Stomach (tissue), 9 donors: ENCODE results near the gene STXBP6. TPM values are rescaled to one million over a fixed set of nuclear protein-coding genes. Genes with fewer than 3 reads are reported as not detected.

Experiments used
- DNase-seq, 2 donors: peaks; one replicate each; pipeline versions ENCODE4 v3.0.0 to v3.0.0-alpha.2; 2013 to 2019
- H3K27ac ChIP-seq, 5 donors: fragments of 200-600 bp in 4 of 5; sonication (generic) in 4 of 5; one replicate each; pipeline ENCODE4 v1.5.1; 2013 to 2019; ENCODE audit warnings: mild to moderate bottlenecking in 1 of 5, moderate library complexity in 1 of 5
- H3K27me3 ChIP-seq, 3 donors: fragments of 200-600 bp; sonication (generic); one replicate each; pipeline ENCODE4 v1.5.1; 2017 to 2019; ENCODE audit warnings: mixed run types in 1 of 3
- H3K36me3 ChIP-seq, 4 donors: fragments of 200-600 bp; sonication (generic); 1 replicate in 3 of 4; 2 replicates in 1 of 4; pipeline ENCODE4 v1.5.1; 2016 to 2019
- H3K4me1 ChIP-seq, 4 donors: fragments of 200-600 bp; sonication (generic); one replicate each; pipeline ENCODE4 v1.5.1; 2016 to 2019
- H3K4me3 ChIP-seq, 4 donors: fragments of 200-600 bp; sonication (generic) in 3 of 4; one replicate each; pipeline ENCODE4 v1.5.1; 2016 to 2019; ENCODE audit warnings: mild to moderate bottlenecking in 1 of 4
- H3K9me3 ChIP-seq, 4 donors: fragments of 200-600 bp; sonication (generic); one replicate each; pipeline ENCODE4 v1.5.1; 2016 to 2019
- CTCF ChIP-seq, 7 experiments: fragments of 450-650 bp in 4 of 7; fragments of 200-600 bp in 3 of 7; sonication (generic) in 3 of 7; IDR thresholded peaks; one replicate each; pipeline ENCODE4 v1.5.1; 2016 to 2019; ENCODE audit warnings: antibody characterized with exemption in 7 of 7, control low read depth in 2 of 7, mild to moderate bottlenecking in 1 of 7
- EP300 ChIP-seq: sonication (generic); formaldehyde crosslinking; IDR thresholded peaks from one replicate; pipeline ENCODE4 v1.6.1; 2017; ENCODE audit warnings: antibody characterized with exemption
- POLR2A ChIP-seq, 4 donors: fragments of 450-650 bp; IDR thresholded peaks; one replicate each; pipeline ENCODE4 v1.6.1; 2016; ENCODE audit warnings: antibody characterized with exemption in 4 of 4, control low read depth in 2 of 4, mild to moderate bottlenecking in 1 of 4, moderate library complexity in 1 of 4
- POLR2AphosphoS5 ChIP-seq, 3 donors: sonication (generic); formaldehyde crosslinking; IDR thresholded peaks; one replicate each; pipeline ENCODE4 v1.6.1; 2016; ENCODE audit warnings: antibody characterized with exemption in 3 of 3
- WGBS, 5 donors: extraction: QIAGEN DNeasy Blood & Tissue Kit in 3 of 5; methylation state at CpG; one replicate each; pipeline versions ENCODE4 v1.1.5 to v1.1.7; 2013 to 2018; 5-methylcytosine and 5-hydroxymethylcytosine counted together
- intact Hi-C: fragments of 100-400 bp; cut with DNase I; formaldehyde crosslinking; loops from one replicate; pipeline ENCODE4 v1.15.1; 2023; ENCODE audit warnings: low total_unique reads
- polyA plus RNA-seq, 3 donors: library from polyadenylated mRNA; stranded (reverse); fragments of 200-250 nt; gene quantifications; one replicate each; pipeline ENCODE4 v1.2.3, GENCODE V29; 2013
- total RNA-seq, 5 donors: library from RNA; depleted of rRNA; stranded (reverse); fragments of >200 nt; gene quantifications; one replicate each; pipeline versions ENCODE4 v1.1.0 to v1.2.3, GENCODE V29; 2014 to 2016
- donor health status: healthy with polysubstance abuse.
- donor health status: Bipolar disorder and iron deficiency.
- donor health status: healthy.

The STXBP6 gene
- total and polyA plus RNA-seq, 8 donors: 7.4 to 37.1 (median 15.2) TPM

GRCh38 chr14:24915958-24916595 is 133.9 kb downstream of the STXBP6 start:
- TF ChIP-seq CTCF (IDR thresholded peaks at IDR 0.05) (no peak), POLR2A (IDR thresholded peaks at IDR 0.05) (no peak), POLR2AphosphoS5 (IDR thresholded peaks at IDR 0.05) (no peak), EP300 (no peak)
- WGBS, 5 donors: 49 to 78% (median 60%) methylated on average over 2 of the region's 2 CpGs
- Histone ChIP-seq H3K27me3 (no peaks in the 10 kb centered on the region), H3K9me3 (no peaks in the 10 kb centered on the region), H3K36me3 (no peaks in the 10 kb centered on the region), H3K4me3 (no peak overlapping the region), H3K4me1 (peaks cover 9 to 45% (median 24%) of the 10 kb centered on the region in 4 donors), H3K27ac (no peak overlapping the region)
- no peak for DNase-seq
- intact Hi-C loops: no loop called here

- Histone ChIP-seq H3K4me3 (no peak overlapping the region), H3K27me3 (no peaks in the 10 kb centered on the region), H3K9me3 (no peaks in the 10 kb centered on the region), H3K4me1 (peaks cover 9 to 45% (median 26%) of the 10 kb centered on the region in 4 donors), H3K36me3 (no peaks in the 10 kb centered on the region), H3K27ac (no peak overlapping the region)
- TF ChIP-seq POLR2AphosphoS5 (IDR thresholded peaks at IDR 0.05) (no peak), EP300 (no peak), POLR2A (IDR thresholded peaks at IDR 0.05) (no peak), CTCF (IDR thresholded peaks at IDR 0.05) (no peak)
- 60 to 77% (median 70%) methylated on average over 1 of the region's 1 CpG for WGBS, 5 donors
- no peak for DNase-seq
- intact Hi-C loops: no loop called here
These were observed 134.5 kb downstream of the STXBP6 start for GRCh38 chr14:24915403-24915921.

- H3K9me3 ChIP-seq: no peaks in the 10 kb centered on the region
- TF ChIP-seq CTCF (IDR thresholded peaks at IDR 0.05) (no peak), POLR2A (IDR thresholded peaks at IDR 0.05) (no peak), POLR2AphosphoS5 (IDR thresholded peaks at IDR 0.05) (no peak), EP300 (no peak)
- 73 to 97% (median 87%) methylated on average over 1 of the region's 1 CpG for WGBS, 5 donors
These were observed 136.2 kb downstream of the STXBP6 start for GRCh38 chr14:24913746-24914145.

GRCh38 chr14:24913021-24913420 is 136.9 kb downstream of the STXBP6 start:
- Histone ChIP-seq H3K36me3 (no peaks in the 10 kb centered on the region), H3K4me1 (peaks cover 9 to 33% (median 22%) of the 10 kb centered on the region in 4 donors), H3K9me3 (no peaks in the 10 kb centered on the region), H3K27me3 (no peaks in the 10 kb centered on the region), H3K27ac (no peak overlapping the region), H3K4me3 (no peak overlapping the region)
- TF ChIP-seq CTCF (IDR thresholded peaks at IDR 0.05) (no peak), POLR2AphosphoS5 (IDR thresholded peaks at IDR 0.05) (no peak), EP300 (no peak), POLR2A (IDR thresholded peaks at IDR 0.05) (no peak)
- no peak for DNase-seq
- WGBS, 5 donors: 90 to 100% (median 94%) methylated on average over 1 of the region's 1 CpG
- intact Hi-C loops: no loop called here

More at GRCh38 chr14:24913746-24914145, 136.2 kb downstream of the STXBP6 start:
- Histone ChIP-seq H3K4me1 (peaks cover 9 to 38% (median 24%) of the 10 kb centered on the region in 4 donors), H3K27me3 (no peaks in the 10 kb centered on the region), H3K36me3 (no peaks in the 10 kb centered on the region), H3K27ac (no peak overlapping the region), H3K4me3 (no peak overlapping the region)
- DNase-seq: no peak
- intact Hi-C loops: no loop called here
